Osteocyte (in vitro differentiated cells): ENCODE data around the gene CAD. TPM values are rescaled to one million over a fixed set of nuclear protein-coding genes. Genes with fewer than 3 reads are reported as not detected.

ENCODE experiments used
- DNase-seq: peaks from one replicate; pipeline ENCODE4 v3.0.0; 2021; ENCODE audit warnings: mixed read lengths; ENCODE audit not compliant: unreplicated experiment; ENCODE audit errors: extremely low spot score
- H3K27ac Mint-ChIP-seq: one replicate; pipeline ENCODE4 v1.8.0; 2021; ENCODE audit warnings: mild to moderate bottlenecking, mixed read lengths; ENCODE audit not compliant: unreplicated experiment
- H3K27me3 Mint-ChIP-seq: one replicate; pipeline ENCODE4 v1.8.0; 2021; ENCODE audit warnings: mixed read lengths; ENCODE audit not compliant: unreplicated experiment
- H3K36me3 Mint-ChIP-seq: one replicate; pipeline ENCODE4 v1.8.0; 2021; ENCODE audit warnings: mixed read lengths; ENCODE audit not compliant: unreplicated experiment
- H3K4me1 Mint-ChIP-seq: one replicate; pipeline ENCODE4 v1.8.0; 2021; ENCODE audit warnings: mixed read lengths; ENCODE audit not compliant: unreplicated experiment
- H3K4me3 Mint-ChIP-seq: one replicate; pipeline ENCODE4 v1.8.0; 2021; ENCODE audit warnings: mild to moderate bottlenecking, moderate library complexity, mixed read lengths; ENCODE audit not compliant: unreplicated experiment
- H3K9me3 Mint-ChIP-seq: one replicate; pipeline ENCODE4 v1.8.0; 2021; ENCODE audit warnings: mixed read lengths; ENCODE audit not compliant: unreplicated experiment
- CTCF ChIP-seq: fragments of 200-600 bp; sonication (generic); IDR thresholded peaks from 2 replicates; pipeline ENCODE4 v1.5.0; 2021; ENCODE audit warnings: antibody characterized with exemption, mild to moderate bottlenecking, moderate library complexity
- total RNA-seq: library from RNA; stranded (reverse); gene quantifications from 2 replicates; pipeline ENCODE4 v1.2.1, GENCODE V29; 2021

The CAD gene
- total RNA-seq, 1 donor from 2014 or later: 72.6 TPM

- no peak for DNase-seq
- no peak for TF ChIP-seq CTCF
- Mint-ChIP-seq H3K9me3 (no peaks in the 10 kb centered on the region), H3K27me3 (no peaks in the 10 kb centered on the region), H3K4me3 (no peak overlapping the region), H3K4me1 (no peaks in the 10 kb centered on the region), H3K36me3 (peaks cover 33% of the 10 kb centered on the region), H3K27ac (no peak overlapping the region)
These were observed 15.5 kb upstream of the CAD start for GRCh38 chr2:27201675-27202074.

DNA sequence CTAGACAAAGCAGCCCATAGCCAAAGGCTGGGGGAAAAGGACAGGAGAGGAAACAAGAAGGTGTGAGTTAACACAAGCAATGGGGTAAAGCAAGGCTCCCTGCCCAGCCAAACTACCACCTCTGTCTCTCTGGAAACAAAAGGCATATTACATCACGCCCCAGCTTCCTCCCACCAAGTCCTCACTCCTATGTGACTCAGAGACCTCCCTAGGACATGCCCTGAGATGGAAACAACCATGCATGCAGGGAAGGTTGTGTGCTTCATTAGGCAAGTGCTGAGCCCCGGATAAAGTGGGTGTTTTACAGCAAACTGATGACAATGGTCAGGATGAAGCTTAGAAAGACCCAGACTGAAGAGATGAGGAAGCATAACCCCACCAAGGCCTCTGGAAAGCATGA, 14.3 kb upstream of the CAD start:
- Mint-ChIP-seq H3K4me3 (no peak overlapping the region), H3K9me3 (no peaks in the 10 kb centered on the region), H3K27ac (no peak overlapping the region), H3K27me3 (no peaks in the 10 kb centered on the region), H3K4me1 (no peaks in the 10 kb centered on the region), H3K36me3 (peaks cover 40% of the 10 kb centered on the region)
- TF ChIP-seq CTCF: no peak
- no peak for DNase-seq

- Mint-ChIP-seq H3K27me3 (no peaks in the 10 kb centered on the region), H3K9me3 (no peaks in the 10 kb centered on the region), H3K4me1 (no peaks in the 10 kb centered on the region), H3K27ac (no peak overlapping the region), H3K4me3 (no peak overlapping the region), H3K36me3 (peaks cover 42% of the 10 kb centered on the region)
- TF ChIP-seq CTCF: no peak
- no peak for DNase-seq
These were observed 13.4 kb upstream of the CAD start for GRCh38 chr2:27203741-27204140.

DNA sequence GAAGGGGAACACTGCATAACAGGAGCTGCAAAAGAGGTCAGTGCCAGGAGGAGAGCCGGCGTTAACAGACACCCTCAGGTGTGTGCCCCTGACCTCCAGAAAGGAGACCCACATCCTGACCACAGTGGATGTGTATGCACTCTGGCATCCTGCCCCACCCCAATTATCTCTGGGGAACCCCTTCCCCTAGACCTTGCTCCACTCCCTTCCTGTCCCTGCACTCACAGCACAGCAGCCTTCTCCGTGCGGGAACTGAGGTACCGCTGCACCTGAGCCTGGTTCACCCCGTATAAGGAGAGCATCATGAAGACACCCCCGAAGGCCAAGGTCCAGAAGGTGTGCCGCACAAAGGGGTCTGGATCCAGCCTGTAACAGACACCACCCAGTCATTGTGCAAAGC, 12.6 kb upstream of the CAD start:
- no peaks in the 10 kb centered on the region for H3K9me3 Mint-ChIP-seq
- H3K4me3 Mint-ChIP-seq: no peak overlapping the region
- H3K4me1 Mint-ChIP-seq: peaks cover under 1% of the 10 kb centered on the region
- H3K27me3 Mint-ChIP-seq: no peaks in the 10 kb centered on the region
- peaks cover 42% of the 10 kb centered on the region for H3K36me3 Mint-ChIP-seq
- no peak for TF ChIP-seq CTCF
- no peak overlapping the region for H3K27ac Mint-ChIP-seq
- no peak for DNase-seq

GRCh38 chr2:27205206-27205605, 12.0 kb upstream of the CAD start:
- peaks cover 42% of the 10 kb centered on the region for H3K36me3 Mint-ChIP-seq
- no peak overlapping the region for H3K27ac Mint-ChIP-seq
- no peak for TF ChIP-seq CTCF
- H3K4me3 Mint-ChIP-seq: no peak overlapping the region
- DNase-seq: no peak
- no peaks in the 10 kb centered on the region for H3K27me3 Mint-ChIP-seq
- no peaks in the 10 kb centered on the region for H3K9me3 Mint-ChIP-seq
- H3K4me1 Mint-ChIP-seq: peaks cover 7% of the 10 kb centered on the region
